Measurements from ENCODE around the gene LRRC2.

DNA sequence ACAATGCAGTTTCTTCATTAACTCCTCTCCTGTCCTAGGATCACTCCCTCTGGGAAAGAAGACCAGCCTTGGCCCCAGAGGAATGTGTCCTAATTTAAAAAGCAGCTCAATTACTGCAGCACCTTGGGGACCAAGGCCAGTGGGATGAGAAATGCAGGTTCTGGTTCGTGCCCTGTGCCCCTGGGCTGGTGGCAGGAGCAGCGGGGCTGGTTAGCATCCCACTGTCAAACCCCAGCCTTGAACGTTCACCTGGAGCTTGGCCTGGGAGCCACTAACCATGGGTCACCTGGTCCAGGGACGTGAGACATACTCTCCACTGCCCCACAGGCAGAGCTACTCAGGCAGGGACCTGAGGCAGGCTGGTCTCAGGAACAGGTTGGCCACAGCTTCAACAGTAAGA is 76.7 kb downstream of the LRRC2 start:
- TF ChIP-seq, protein P1, sequence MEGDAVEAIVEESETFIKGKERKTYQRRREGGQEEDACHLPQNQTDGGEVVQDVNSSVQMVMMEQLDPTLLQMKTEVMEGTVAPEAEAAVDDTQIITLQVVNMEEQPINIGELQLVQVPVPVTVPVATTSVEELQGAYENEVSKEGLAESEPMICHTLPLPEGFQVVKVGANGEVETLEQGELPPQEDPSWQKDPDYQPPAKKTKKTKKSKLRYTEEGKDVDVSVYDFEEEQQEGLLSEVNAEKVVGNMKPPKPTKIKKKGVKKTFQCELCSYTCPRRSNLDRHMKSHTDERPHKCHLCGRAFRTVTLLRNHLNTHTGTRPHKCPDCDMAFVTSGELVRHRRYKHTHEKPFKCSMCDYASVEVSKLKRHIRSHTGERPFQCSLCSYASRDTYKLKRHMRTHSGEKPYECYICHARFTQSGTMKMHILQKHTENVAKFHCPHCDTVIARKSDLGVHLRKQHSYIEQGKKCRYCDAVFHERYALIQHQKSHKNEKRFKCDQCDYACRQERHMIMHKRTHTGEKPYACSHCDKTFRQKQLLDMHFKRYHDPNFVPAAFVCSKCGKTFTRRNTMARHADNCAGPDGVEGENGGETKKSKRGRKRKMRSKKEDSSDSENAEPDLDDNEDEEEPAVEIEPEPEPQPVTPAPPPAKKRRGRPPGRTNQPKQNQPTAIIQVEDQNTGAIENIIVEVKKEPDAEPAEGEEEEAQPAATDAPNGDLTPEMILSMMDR (IDR thresholded peaks at IDR 0.05; ENCODE audit: poor library complexity), result no peak
- no peak for TF ChIP-seq EZH2 (IDR thresholded peaks at IDR 0.05; ENCODE audit: borderline replicate concordance)
- TF ChIP-seq EZH2phosphoT487 (IDR thresholded peaks at IDR 0.05; ENCODE audit: low read depth, severe bottlenecking, unreplicated experiment), result no peak
